ENCODE results near the gene KATNAL2.
A peak's percentile ranks its signal among the peaks of the same experiment; 100 is the strongest.

KATNAL2 gene

DNA sequence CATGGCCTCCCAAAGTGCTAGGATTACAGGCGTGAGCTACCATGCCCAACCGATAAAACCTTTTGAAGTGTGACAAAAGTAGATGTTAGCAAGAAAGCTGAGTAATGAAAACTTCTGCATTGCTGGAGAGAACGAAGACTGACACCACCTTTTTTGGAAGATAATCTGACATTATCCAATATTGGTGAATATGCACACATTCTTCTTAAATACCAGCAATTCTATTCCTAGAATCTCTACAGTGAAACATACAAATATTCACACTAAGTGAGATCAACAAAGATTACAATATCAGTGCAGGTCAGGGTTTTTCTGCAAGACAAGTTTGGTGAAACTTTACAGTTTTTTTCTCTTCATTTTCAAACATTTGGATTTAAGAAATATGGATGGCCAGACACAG lies 7.9 kb upstream of the KATNAL2 start:
- no peak for DNase-seq
- no peaks in the 10 kb centered on the region for H3K27me3 Mint-ChIP-seq

DNA sequence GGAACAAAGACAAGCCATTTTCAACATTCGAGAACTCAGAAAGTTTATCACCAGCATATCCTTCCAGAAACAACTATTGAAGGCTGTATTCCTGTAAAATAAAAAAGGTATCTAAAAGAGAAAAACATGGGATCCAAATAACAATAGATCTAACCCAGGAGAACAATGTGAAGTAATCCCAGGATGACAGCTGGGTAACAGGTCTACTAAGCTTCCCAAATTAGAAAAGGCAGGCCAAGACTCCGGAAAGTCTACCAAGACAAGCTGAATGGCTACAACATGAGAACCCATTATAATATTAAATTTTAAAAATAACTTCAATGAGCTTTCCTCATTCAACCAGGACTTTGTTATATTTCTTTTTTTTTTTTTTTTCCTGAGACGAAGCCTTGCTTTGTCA lies 6.5 kb upstream of the KATNAL2 start:
- H3K9me3 Mint-ChIP-seq, result no peaks in the 10 kb centered on the region
- H3K36me3 Mint-ChIP-seq (ENCODE audit: insufficient read depth), result peaks cover 7% of the 10 kb centered on the region
- H3K4me1 Mint-ChIP-seq (ENCODE audit: low read depth in 2 of 2), result peaks cover 17 to 37% of the 10 kb centered on the region in 2 donors
- DNase-seq, result no peak
- H3K27ac Mint-ChIP-seq, result no peak overlapping the region
- ATAC-seq (replicated peaks), result no peak
- H3K27me3 Mint-ChIP-seq, result no peaks in the 10 kb centered on the region
- H3K4me3 Mint-ChIP-seq, result no peak overlapping the region

More for the DNA sequence above, 7.9 kb upstream of the KATNAL2 start:
- H3K27ac Mint-ChIP-seq, result no peak overlapping the region
- peaks cover 7% of the 10 kb centered on the region for H3K36me3 Mint-ChIP-seq (ENCODE audit: insufficient read depth)
- no peaks in the 10 kb centered on the region for H3K9me3 Mint-ChIP-seq
- no peak for ATAC-seq (replicated peaks)
- H3K4me1 Mint-ChIP-seq (ENCODE audit: low read depth in 2 of 2), result peaks cover 11 to 30% of the 10 kb centered on the region in 2 donors
- H3K4me3 Mint-ChIP-seq, result no peak overlapping the region

DNA sequence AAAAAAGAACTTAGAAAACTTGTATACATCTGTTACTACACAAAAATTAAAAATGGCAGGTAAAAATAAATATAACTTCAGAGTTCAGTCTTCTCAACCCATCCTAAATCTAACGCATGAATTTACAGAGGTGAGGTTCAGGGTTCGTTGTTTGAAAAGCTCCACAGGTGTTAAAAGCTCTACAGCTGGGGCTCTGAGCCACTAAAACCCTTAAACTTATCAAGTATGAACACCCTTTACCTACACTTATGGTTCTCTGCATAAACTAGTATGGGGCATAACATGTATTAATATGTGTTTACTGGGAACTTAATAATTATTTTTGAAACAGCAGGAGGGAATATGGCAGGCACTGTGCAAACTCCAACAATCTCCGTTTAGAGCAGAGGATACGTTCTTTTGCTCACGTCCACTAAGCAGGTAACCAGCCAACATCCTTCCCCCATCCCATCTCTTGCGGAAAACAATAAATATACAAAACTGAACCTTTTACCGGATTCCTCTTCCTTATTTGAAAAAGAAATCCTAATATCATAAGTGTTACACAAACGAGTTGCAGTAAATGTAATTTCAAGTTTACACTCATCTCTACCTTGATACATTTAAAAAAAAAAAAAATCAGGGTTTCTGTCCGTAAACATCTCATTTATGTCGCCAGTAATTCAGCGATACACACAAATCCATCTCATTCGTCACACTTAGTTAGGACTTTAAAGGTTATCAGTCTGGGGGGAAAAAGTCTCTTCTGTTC lies 1.4 kb upstream of the KATNAL2 start:
- peak overlapping the region; percentile 85 to 92 for H3K27ac Mint-ChIP-seq
- ATAC-seq (replicated peaks) (no peak), DNase-seq (no peak)
- no peaks in the 10 kb centered on the region for H3K9me3 Mint-ChIP-seq
- peak overlapping the region; percentile 83 to 84 for H3K4me3 Mint-ChIP-seq
- H3K4me1 Mint-ChIP-seq (ENCODE audit: low read depth in 2 of 2), result peaks cover 32 to 42% of the 10 kb centered on the region in 2 donors
- peaks cover 3% of the 10 kb centered on the region for H3K36me3 Mint-ChIP-seq (ENCODE audit: insufficient read depth)
- H3K27me3 Mint-ChIP-seq, result no peaks in the 10 kb centered on the region

DNA sequence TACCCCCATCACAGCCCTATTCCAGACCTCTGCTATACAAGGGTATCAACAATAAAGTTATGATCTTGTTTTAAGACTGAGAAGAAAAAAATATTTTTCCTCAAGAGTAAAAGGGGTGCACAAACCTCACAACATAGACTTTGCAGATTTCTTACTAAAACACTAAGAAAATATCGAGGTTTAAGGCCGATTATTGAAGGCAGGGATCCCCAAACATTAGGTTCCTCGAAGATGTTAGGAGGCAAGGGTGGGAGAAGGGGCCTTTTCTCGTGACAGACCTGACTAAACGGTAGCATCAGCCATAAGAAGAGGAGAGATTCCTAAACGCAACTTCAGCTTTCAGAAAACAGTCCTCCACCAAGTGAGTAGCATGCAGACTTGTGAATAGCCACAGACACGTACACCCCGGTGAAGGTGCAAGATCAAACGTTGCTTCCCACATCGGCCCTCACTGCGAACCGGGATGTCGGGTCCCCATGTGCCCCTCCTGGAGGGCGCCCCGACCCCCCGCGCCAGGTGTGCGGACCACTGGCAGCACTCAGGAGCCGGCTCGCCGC lies 773 bp upstream of the KATNAL2 start:
- H3K27ac Mint-ChIP-seq, result peak overlapping the region; percentile 85 to 92
- DNase-seq, result peak; percentile 31 to 43 (median 32)
- no peaks in the 10 kb centered on the region for H3K9me3 Mint-ChIP-seq
- peak overlapping the region; percentile 83 to 84 for H3K4me3 Mint-ChIP-seq
- peaks cover 31 to 42% of the 10 kb centered on the region in 2 donors for H3K4me1 Mint-ChIP-seq (ENCODE audit: low read depth in 2 of 2)
- H3K27me3 Mint-ChIP-seq, result no peaks in the 10 kb centered on the region
- peaks cover 3% of the 10 kb centered on the region for H3K36me3 Mint-ChIP-seq (ENCODE audit: insufficient read depth)
- ATAC-seq (replicated peaks), result peak; percentile 56

DNA sequence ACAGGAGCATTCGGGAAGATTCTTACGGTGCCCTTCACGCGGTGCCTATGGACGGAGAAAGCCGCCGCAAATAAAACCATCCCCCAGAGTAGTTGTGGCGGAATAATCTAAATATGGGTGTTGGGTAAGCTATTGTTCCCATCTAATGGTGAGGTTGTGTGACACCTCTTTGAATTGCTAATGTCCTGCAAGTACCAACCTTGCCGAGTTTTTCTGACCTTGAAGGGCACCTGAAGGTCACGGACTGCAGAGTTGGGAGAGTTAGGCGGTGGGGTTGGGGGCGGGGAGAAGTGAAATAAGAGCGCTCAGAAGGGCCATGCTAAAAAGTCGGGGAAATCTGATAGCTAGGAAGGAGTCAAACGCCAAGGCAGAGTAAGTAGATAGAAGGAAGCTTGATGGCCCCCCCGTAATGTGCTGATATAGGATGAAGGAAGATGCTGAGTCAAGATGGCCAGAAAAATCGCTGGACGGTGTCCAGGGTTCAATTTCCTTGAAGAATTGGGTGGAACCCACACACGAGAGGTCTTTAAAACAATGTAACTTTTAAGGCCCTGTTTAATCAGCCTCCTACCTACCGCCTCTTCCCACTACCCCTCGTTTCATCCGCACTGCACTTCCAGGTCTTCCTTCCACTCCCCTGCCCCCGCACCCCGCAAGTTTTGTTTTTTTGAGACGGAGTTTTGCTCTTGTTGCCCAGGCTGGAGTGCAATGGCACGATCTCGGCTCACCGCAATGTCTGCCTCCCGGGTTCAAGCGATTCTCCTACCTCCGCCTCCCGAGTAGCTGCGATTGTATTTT lies 600 bp downstream of the KATNAL2 start:
- Mint-ChIP-seq H3K9me3 (no peaks in the 10 kb centered on the region), H3K36me3 (ENCODE audit: insufficient read depth) (peaks cover 3% of the 10 kb centered on the region), H3K27me3 (no peaks in the 10 kb centered on the region), H3K27ac (peak overlapping the region; percentile 85 to 92), H3K4me3 (peak overlapping the region; percentile 83 to 84), H3K4me1 (ENCODE audit: low read depth in 2 of 2) (peaks cover 29 to 42% of the 10 kb centered on the region in 2 donors)
- no peak for DNase-seq
- peak; percentile 10 for ATAC-seq (replicated peaks)

DNA sequence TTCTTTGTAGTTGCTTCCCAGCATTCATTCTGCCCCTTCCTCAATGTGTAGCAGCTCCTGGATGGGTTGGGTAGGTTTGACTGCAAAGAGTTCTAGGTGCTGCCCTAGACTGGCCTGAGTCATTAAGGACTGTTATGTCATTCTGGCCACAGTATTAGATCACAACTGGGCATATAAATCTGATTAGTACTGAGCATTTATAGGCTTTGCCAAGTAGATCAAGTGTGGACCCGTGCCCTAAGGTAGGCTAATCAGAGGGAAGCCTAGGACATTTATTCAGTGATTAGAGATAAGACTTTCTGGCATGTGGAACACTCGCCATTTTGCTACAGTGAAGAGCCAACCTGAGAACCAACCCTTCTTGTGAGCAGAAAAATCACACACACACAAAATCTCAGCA lies 2.7 kb downstream of the KATNAL2 start:
- ATAC-seq (replicated peaks) (no peak), DNase-seq (no peak)
- no peak overlapping the region for H3K27ac Mint-ChIP-seq
- H3K27me3 Mint-ChIP-seq, result no peaks in the 10 kb centered on the region
- H3K4me1 Mint-ChIP-seq (ENCODE audit: low read depth in 2 of 2), result peaks cover 18 to 27% of the 10 kb centered on the region in 2 donors
- H3K4me3 Mint-ChIP-seq, result no peak overlapping the region
- H3K36me3 Mint-ChIP-seq (ENCODE audit: insufficient read depth), result peaks cover 3% of the 10 kb centered on the region
- H3K9me3 Mint-ChIP-seq, result no peaks in the 10 kb centered on the region

DNA sequence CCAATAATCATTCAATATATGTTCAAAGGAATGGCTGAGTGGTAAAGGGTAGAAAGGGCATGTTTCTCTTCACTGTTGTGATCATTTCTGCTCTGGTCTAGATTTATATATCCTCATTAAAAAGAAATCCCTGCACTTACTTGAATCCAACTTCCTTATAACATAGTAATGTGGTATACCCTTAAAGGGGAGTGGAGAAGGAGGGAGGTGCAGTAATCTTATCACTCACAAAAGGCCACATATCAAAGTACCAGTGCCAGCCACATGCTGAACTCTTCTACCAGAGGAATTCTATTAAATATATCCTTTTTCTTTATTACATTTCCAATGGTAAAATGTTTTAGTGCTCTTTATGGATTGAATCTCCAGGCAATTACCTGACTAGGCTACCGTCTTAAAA lies 3.3 kb downstream of the KATNAL2 start:
- H3K4me1 Mint-ChIP-seq (ENCODE audit: low read depth in 2 of 2), result peaks cover 15 to 21% of the 10 kb centered on the region in 2 donors
- peaks cover 3% of the 10 kb centered on the region for H3K36me3 Mint-ChIP-seq (ENCODE audit: insufficient read depth)
- no peaks in the 10 kb centered on the region for H3K27me3 Mint-ChIP-seq
- H3K27ac Mint-ChIP-seq, result no peak overlapping the region
- no peak for DNase-seq
- H3K4me3 Mint-ChIP-seq, result no peak overlapping the region
- H3K9me3 Mint-ChIP-seq, result no peaks in the 10 kb centered on the region
- ATAC-seq (replicated peaks), result no peak

DNA sequence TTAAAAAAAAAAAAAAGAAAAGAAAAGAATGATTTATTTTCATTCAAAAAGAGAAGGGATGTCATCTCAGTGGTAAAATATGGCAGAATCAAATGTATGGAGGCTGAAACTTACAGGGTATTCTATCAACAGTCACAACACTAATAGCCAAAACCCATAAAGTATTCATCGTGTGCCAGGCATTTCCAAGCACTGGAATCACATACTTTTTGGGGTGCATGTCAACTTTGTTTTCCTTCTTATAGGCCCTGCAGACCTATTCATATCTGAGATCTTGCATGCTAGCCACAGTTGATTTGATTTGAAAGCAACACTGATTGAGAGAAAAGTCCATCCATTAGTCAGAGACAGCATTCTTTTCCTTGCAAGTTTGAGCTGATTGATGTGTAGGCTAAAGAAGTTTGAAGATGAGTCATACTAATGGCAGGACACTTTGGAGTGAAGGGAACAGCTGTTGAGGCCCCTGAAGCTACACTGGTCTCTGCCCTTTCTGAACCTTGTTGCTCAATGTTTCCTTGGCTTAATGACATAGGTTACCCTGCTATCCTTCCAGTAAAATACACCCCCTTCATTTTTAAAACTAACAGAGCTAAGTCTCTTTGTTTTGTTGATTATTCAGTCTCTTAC lies 22.0 kb downstream of the KATNAL2 start:
- no peak for ATAC-seq (replicated peaks)
- no peaks in the 10 kb centered on the region for H3K4me1 Mint-ChIP-seq (ENCODE audit: low read depth in 2 of 2)
- H3K36me3 Mint-ChIP-seq (ENCODE audit: insufficient read depth), result no peaks in the 10 kb centered on the region
- H3K9me3 Mint-ChIP-seq, result no peaks in the 10 kb centered on the region
- peaks cover 7 to 18% of the 10 kb centered on the region in 2 donors for H3K27me3 Mint-ChIP-seq
- no peak for DNase-seq
- no peak overlapping the region for H3K27ac Mint-ChIP-seq
- no peak overlapping the region for H3K4me3 Mint-ChIP-seq

DNA sequence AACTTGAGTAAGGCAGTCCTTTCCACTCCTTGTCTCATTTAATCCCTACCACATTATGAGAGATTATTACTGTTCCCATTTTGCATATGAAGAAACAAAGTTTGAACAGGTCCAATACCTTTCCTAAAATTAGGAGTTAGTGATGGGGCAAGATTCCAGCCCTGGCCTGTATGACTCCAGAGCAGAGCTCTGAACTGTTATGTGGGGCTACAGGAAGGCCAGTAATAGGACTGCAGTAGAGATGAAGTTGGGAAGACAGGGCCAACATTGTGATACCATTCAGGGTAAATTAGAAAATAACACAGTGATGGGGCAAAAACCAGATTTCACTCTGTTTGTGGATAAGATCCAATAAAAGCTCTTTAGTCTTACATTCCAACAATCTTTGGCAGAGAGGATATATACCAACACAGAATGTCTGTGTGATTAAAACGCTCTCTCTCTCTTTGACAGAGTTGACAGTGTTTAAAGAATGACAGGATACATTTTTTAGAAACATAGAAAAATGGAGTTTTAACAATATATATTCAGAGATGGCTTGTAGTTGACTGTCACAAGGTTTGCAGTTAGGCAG lies 22.7 kb downstream of the KATNAL2 start:
- ATAC-seq (replicated peaks) (no peak), DNase-seq (no peak)
- H3K36me3 Mint-ChIP-seq (ENCODE audit: insufficient read depth), result no peaks in the 10 kb centered on the region
- peaks cover 8 to 18% of the 10 kb centered on the region in 2 donors for H3K27me3 Mint-ChIP-seq
- H3K27ac Mint-ChIP-seq, result no peak overlapping the region
- H3K4me1 Mint-ChIP-seq (ENCODE audit: low read depth in 2 of 2), result no peaks in the 10 kb centered on the region
- H3K4me3 Mint-ChIP-seq, result no peak overlapping the region
- H3K9me3 Mint-ChIP-seq, result no peaks in the 10 kb centered on the region

DNA sequence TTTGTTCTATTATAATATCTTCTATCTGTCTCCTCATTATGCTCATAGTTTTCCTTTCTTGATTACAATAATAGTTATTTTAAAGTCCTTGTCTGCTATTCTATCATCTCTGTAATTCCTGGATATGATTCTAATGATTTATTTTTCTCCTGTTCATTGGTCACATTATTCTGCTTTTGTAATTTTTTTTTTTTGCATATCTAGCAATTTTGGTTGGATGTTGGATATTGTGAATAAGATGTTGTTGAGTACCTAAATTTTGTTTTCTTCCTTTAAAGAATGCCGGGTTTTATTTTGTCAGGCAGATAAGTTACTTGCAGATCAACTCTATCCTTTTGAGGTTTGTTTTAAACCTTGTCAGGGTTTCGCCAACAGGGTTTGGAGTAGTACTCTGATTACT lies 25.2 kb downstream of the KATNAL2 start:
- Mint-ChIP-seq H3K36me3 (ENCODE audit: insufficient read depth) (no peaks in the 10 kb centered on the region), H3K4me1 (ENCODE audit: low read depth in 2 of 2) (no peaks in the 10 kb centered on the region), H3K9me3 (no peaks in the 10 kb centered on the region), H3K27ac (no peak overlapping the region), H3K27me3 (peaks cover 12 to 18% of the 10 kb centered on the region in 2 donors), H3K4me3 (no peak overlapping the region)
- DNase-seq (no peak), ATAC-seq (replicated peaks) (no peak)

DNA sequence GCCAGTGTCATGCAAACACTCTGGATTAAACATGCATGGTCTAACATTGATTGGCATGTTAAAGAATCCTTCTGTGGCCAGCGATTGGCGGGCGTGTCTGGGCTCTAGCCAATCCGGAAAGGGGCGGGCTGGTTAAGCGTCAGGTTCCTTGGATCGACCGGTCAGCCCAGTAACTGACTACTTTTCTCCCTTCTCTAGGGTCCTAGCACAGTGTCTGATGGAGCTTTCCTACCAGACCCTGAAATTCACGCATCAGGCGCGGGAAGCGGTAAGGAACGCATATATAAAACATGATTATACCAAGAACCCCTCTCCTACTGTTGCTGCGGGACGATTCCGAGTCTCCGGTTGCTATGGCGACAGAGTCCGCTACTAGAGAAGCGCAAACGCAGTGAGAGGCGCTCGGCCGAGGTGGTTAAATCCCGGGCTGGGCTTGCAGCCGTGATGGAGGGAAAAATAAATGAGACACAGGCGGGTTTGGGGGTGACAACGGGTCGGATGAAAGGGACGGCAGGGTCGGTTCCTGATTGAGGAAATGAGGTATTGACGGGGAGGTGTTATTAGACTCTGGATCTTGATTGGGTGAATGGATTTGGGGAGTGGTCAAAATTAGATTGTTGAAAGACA lies 29.4 kb downstream of the KATNAL2 start:
- H3K4me1 Mint-ChIP-seq (ENCODE audit: low read depth in 2 of 2), result no peaks in the 10 kb centered on the region
- DNase-seq (peak; percentile 1 to 29 (median 3)), ATAC-seq (replicated peaks) (peak; percentile 76)
- H3K27ac Mint-ChIP-seq, result no peak overlapping the region
- H3K27me3 Mint-ChIP-seq, result peaks cover 15 to 29% of the 10 kb centered on the region in 2 donors
- no peaks in the 10 kb centered on the region for H3K9me3 Mint-ChIP-seq
- no peak overlapping the region for H3K4me3 Mint-ChIP-seq
- H3K36me3 Mint-ChIP-seq (ENCODE audit: insufficient read depth), result no peaks in the 10 kb centered on the region

DNA sequence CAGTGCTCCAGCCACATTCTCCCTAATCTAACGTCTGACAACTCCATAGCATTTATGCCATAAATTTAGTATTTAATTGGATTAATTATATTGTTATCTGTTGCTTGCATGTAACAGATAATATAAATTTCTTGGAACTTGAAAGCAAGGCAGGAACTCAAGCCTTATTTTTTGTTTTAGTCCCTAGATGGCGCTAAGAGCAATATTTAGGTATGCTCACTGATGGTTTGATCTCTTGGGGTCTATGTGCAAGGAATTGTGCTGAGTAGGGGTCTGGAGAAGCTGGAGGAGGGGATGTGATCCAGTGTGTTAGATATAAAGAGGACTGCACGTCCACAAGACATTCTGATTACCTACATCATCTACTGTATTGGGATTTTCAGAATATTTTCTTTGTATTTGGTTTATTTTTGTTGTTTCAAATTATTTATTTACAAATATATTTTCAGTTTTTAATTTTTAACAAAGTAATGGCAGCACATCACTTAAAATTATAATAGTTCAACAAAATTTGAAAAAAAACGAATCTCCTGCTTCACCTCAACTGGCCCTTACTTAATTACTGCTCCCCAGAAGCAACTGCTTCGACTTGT lies 32.8 kb downstream of the KATNAL2 start:
- Mint-ChIP-seq H3K9me3 (no peaks in the 10 kb centered on the region), H3K27me3 (peaks cover 0 to 22% of the 10 kb centered on the region in 2 donors), H3K36me3 (ENCODE audit: insufficient read depth) (no peaks in the 10 kb centered on the region), H3K4me1 (ENCODE audit: low read depth in 2 of 2) (no peaks in the 10 kb centered on the region), H3K4me3 (no peak overlapping the region), H3K27ac (no peak overlapping the region)
- ATAC-seq (replicated peaks) (no peak), DNase-seq (no peak)

Measured in effector memory CD8-positive, alpha-beta T cell (primary cell).